Nephron (organoid): ENCODE results near the gene PRRT2.
A peak's percentile ranks its signal among the peaks of the same experiment; 100 is the strongest.

ENCODE experiments used
- H3K27ac Mint-ChIP-seq, 3 experiments: 2 replicates each; pipeline ENCODE4 v1.8.0; 2020; ENCODE audit warnings: mixed read lengths in 3 of 3, mild to moderate bottlenecking in 2 of 3, moderate library complexity in 1 of 3
- H3K27me3 Mint-ChIP-seq: 2 replicates; pipeline ENCODE4 v1.8.0; 2021; ENCODE audit warnings: low read depth, mild to moderate bottlenecking, moderate library complexity, mixed read lengths
- H3K36me3 Mint-ChIP-seq: 2 replicates; pipeline ENCODE4 v1.8.0; 2020; ENCODE audit warnings: low read depth, mixed read lengths
- H3K4me1 Mint-ChIP-seq: 2 replicates; pipeline ENCODE4 v1.8.0; 2020; ENCODE audit warnings: mixed read lengths
- H3K4me3 Mint-ChIP-seq, 3 experiments: 2 replicates each; pipeline ENCODE4 v1.8.0; 2020; ENCODE audit warnings: mild to moderate bottlenecking in 3 of 3, mixed read lengths in 3 of 3, moderate library complexity in 2 of 3
- H3K9me3 Mint-ChIP-seq: 2 replicates; pipeline ENCODE4 v1.8.0; 2020; ENCODE audit warnings: mixed read lengths
- TF ChIP-seq, protein P1 (sequence below), 3 experiments: fragments of 200-600 bp; sonication (generic); IDR thresholded peaks; one replicate each; pipeline ENCODE4 v1.5.0; 2021; ENCODE audit warnings: antibody characterized with exemption in 3 of 3; ENCODE audit not compliant: unreplicated experiment in 3 of 3

The PRRT2 gene

DNA sequence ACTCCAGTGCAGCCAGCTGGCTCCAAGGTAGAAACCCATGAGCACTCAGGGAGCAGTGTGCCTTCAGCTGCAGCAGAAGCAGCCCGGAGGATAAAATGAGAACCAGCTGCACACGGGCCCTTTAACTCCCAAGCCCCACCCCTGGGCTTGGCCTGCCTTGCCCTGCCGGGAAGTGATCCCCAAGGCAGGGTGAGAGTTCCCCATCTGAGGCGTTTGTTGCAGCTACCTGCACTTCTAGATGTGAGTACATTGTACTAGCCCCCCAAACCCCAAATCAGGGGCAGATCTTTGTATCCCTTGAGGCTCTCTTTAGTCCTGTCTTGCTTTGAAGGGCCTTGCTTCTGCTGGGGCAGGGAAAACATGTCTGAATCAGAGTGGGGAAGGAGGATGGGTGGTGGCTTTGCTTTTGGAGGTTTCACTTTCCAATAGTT lies 8.3 kb downstream of the PRRT2 start, which contains the start of gene MVP:
MVP (plus strand) TSS at position 192 of the 431 bp plus-strand sequence. CDS start 10,088 bp downstream, outside the sequence.
- Mint-ChIP-seq H3K36me3 (peaks cover 29% of the 10 kb centered on the region), H3K27ac (peak within 1 kb of the TSS; percentile 55 to 80 (median 73)), H3K4me1 (peaks cover 63% of the 10 kb centered on the region), H3K4me3 (peak within 1 kb of the TSS; percentile 75 to 88 (median 84)), H3K9me3 (no peaks in the 10 kb centered on the region), H3K27me3 (no peaks in the 10 kb centered on the region)
- TF ChIP-seq, protein P1, sequence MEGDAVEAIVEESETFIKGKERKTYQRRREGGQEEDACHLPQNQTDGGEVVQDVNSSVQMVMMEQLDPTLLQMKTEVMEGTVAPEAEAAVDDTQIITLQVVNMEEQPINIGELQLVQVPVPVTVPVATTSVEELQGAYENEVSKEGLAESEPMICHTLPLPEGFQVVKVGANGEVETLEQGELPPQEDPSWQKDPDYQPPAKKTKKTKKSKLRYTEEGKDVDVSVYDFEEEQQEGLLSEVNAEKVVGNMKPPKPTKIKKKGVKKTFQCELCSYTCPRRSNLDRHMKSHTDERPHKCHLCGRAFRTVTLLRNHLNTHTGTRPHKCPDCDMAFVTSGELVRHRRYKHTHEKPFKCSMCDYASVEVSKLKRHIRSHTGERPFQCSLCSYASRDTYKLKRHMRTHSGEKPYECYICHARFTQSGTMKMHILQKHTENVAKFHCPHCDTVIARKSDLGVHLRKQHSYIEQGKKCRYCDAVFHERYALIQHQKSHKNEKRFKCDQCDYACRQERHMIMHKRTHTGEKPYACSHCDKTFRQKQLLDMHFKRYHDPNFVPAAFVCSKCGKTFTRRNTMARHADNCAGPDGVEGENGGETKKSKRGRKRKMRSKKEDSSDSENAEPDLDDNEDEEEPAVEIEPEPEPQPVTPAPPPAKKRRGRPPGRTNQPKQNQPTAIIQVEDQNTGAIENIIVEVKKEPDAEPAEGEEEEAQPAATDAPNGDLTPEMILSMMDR (IDR thresholded peaks at IDR 0.05; ENCODE audit: unreplicated experiment in 3 of 3), result no peak

DNA sequence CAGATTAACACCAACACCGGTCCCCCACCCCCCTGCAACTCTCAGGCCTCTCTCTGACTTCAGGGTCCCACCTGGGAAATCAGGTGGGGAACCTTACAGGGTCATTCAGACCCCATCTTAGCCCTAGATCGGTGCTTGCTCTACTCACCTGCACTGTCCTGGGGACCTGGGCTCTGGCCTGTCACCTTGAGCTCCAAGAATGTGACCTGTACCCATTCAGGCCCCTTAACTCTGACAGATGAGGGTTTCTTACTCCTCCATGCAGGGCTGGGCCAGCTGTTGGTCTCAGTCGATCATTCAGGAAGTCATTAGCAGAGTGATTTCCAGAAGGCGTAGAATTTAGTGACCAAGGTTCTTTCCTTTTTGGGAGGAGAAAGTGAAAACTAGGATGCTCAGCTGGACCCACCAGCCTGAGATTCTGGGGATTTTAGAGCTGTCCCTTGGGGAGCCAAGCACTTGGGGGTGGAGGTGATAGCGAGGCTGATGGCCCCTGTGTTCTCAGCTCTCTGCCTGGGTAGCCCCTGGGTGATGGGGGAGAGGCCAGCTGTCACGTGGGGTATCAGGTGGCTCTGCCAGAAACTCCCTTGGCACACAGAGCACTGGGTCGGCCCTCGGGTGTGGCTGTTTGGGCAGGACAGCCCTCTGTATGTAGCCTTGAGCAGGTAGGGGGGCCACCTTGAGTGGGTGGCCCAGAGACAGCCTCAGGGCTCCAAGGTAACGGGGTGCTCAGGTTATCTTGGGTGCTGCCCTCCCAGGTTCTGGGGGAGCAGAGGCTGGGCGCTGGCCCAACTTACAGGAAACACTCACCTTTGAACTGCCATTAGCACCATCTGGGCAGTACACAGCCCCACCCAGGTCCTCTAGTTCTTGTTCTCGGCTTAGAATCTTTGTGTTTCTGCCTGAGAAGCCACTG lies 9.0 kb downstream of the PRRT2 start:
- TF ChIP-seq, protein P1 (IDR thresholded peaks at IDR 0.05; ENCODE audit: unreplicated experiment in 3 of 3), result no peak
- H3K27me3 Mint-ChIP-seq, result no peaks in the 10 kb centered on the region
- no peaks in the 10 kb centered on the region for H3K9me3 Mint-ChIP-seq
- H3K4me1 Mint-ChIP-seq, result peaks cover 64% of the 10 kb centered on the region
- H3K27ac Mint-ChIP-seq, result peak overlapping the region; percentile 55 to 80 (median 73)
- H3K36me3 Mint-ChIP-seq, result peaks cover 29% of the 10 kb centered on the region
- H3K4me3 Mint-ChIP-seq, result peak overlapping the region; percentile 75 to 88 (median 84)

DNA sequence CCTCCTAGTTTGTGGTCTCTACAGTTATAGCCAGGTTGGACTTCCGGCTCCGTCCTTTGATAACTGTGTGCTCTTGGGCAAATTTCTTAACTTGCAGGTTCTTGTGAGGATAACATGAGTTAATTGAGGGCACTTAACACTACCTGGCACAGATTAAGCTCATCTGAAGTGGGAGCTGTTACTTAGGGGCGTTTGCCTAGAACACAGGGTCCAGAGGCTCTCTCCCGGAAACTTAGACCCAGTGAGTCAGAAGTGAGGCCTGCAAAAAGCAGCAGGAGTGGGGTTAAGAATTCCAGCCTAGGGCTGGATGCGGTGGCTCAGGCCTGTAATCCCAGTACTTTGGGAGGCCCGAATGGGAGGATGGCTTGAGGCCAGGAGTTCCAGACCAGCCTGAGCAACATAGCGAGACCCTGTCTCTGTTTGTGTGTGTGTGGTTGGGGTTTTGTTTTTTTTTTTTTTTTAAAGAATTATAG lies 9.7 kb downstream of the PRRT2 start:
- peak overlapping the region; percentile 43 to 72 (median 67) for H3K27ac Mint-ChIP-seq
- TF ChIP-seq, protein P1 (IDR thresholded peaks at IDR 0.05; ENCODE audit: unreplicated experiment in 3 of 3), result no peak
- H3K4me1 Mint-ChIP-seq, result peaks cover 60% of the 10 kb centered on the region
- H3K36me3 Mint-ChIP-seq, result peaks cover 28% of the 10 kb centered on the region
- no peaks in the 10 kb centered on the region for H3K9me3 Mint-ChIP-seq
- no peaks in the 10 kb centered on the region for H3K27me3 Mint-ChIP-seq
- peak overlapping the region; percentile 41 to 82 (median 59) for H3K4me3 Mint-ChIP-seq

DNA sequence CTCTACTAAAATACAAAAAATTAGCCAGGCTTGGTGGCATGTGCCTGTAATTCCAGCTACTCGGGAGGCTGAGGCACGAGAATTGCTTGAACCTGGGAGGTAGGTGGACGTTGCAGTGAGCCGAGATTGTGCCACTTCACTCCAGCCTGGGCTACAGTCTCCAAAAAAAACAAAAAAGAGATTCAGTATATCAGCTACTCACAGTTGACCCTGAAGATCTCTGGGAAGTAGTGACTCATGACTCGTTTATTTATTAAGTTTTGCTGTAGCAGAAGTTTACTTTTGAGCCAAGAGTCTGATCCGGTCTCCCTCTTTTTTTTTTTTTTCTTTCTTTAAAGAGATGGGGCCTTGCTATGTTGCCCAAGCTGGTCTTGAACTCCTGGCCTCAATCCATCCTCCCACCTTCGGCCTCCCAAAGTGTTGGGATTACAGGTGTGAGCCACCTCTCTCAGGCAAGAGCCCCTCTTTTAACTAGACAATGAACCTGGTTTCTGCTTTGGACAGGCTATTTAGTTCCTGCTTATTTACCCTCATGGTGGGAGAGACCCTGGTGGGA lies 12.7 kb downstream of the PRRT2 start:
- Mint-ChIP-seq H3K4me3 (no peak overlapping the region), H3K27ac (peak overlapping the region in 1 of 3 experiments; percentile 80), H3K36me3 (peaks cover 5% of the 10 kb centered on the region), H3K4me1 (peaks cover 44% of the 10 kb centered on the region), H3K27me3 (no peaks in the 10 kb centered on the region), H3K9me3 (no peaks in the 10 kb centered on the region)
- TF ChIP-seq, protein P1 (IDR thresholded peaks at IDR 0.05; ENCODE audit: unreplicated experiment in 3 of 3), result no peak

DNA sequence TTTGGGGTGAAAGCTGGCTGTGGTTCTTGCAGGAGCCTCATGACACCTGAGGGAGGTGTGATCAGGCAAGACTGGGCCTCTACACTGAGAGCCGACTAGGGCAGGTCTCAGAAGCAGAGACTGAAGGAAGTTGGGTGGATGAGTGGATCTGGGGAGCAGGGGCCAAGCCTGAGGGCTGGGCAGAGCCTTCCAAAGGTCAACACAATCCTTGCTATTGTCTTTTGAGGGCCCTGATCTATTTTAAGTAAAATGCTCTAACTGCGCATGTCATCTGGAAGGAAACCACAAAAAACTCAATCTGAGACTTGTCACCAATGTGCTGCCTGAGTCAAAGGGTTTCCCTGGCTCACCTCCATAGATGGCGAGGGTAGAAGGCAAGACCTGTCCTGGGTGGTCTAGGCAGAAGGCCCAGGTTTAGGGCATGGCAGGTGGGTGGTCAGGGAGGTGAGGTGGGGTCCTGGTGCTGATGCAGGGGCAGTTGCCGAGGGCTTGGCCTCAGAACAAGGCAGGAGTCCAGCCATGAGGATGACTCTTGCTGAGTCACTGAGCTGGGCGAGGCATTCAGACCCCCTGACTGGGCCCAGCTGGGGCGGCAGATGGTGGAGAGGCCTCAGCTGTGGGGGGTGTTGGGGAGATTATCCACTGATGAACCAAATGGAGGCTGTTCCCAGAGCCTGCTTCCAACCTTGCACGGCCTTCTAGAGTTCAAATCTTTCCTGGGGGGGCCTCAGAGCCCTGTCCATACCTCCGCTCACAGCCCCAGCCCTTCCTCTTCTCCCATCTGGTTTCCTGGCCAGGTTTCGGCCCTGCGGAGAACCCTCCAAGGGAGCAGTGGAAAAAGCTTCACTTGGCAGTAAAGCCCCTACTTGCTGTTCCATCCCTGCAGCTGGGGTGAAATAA lies 13.4 kb downstream of the PRRT2 start:
- H3K4me1 Mint-ChIP-seq, result peaks cover 36% of the 10 kb centered on the region
- no peaks in the 10 kb centered on the region for H3K27me3 Mint-ChIP-seq
- H3K27ac Mint-ChIP-seq, result peak overlapping the region in 2 of 3 experiments; percentile 18 to 80
- no peaks in the 10 kb centered on the region for H3K36me3 Mint-ChIP-seq
- H3K4me3 Mint-ChIP-seq, result no peak overlapping the region
- TF ChIP-seq, protein P1 (IDR thresholded peaks at IDR 0.05; ENCODE audit: unreplicated experiment in 3 of 3), result no peak
- H3K9me3 Mint-ChIP-seq, result no peaks in the 10 kb centered on the region
